Right cardiac atrium (tissue), 5 donors: Measurements from ENCODE around the gene DNAJC6. TPM values are rescaled to one million over a fixed set of nuclear protein-coding genes. Genes with fewer than 3 reads are reported as not detected.
A peak's percentile ranks its signal among the peaks of the same experiment; 100 is the strongest.

Experiments used
- ATAC-seq, 2 donors: fragments of 200-7000 bp; cut with Tn5 transposase; one replicate each; pipeline versions ENCODE4 v1.8.0 to v1.9.1; 2020; ENCODE audit warnings: moderate library complexity in 2 of 2, mild to moderate bottlenecking in 1 of 2
- DNase-seq, 3 donors: peaks; one replicate each; pipeline ENCODE4 v3.0.0-alpha.2; 2020
- H3K27ac ChIP-seq: one replicate; pipeline ENCODE4 v1.5.1; 2013; ENCODE audit warnings: mild to moderate bottlenecking, low read length, control low read depth, moderate library complexity
- H3K27me3 ChIP-seq: one replicate; pipeline ENCODE4 v1.6.1; 2013; ENCODE audit not compliant: control insufficient read depth, insufficient read depth
- H3K4me1 ChIP-seq: one replicate; pipeline ENCODE4 v1.6.1; 2013; ENCODE audit warnings: low read length; ENCODE audit not compliant: control insufficient read depth, insufficient read depth
- H3K4me3 ChIP-seq: one replicate; pipeline ENCODE4 v1.5.1; 2013; ENCODE audit warnings: low read length, control low read depth
- H3K9me3 ChIP-seq: one replicate; pipeline ENCODE4 v1.6.1; 2013; ENCODE audit warnings: low read length; ENCODE audit not compliant: control insufficient read depth
- WGBS: extraction: QIAGEN DNeasy Blood & Tissue Kit; methylation state at CpG from one replicate; pipeline ENCODE4 v1.1.7; 2013; 5-methylcytosine and 5-hydroxymethylcytosine counted together
- intact Hi-C, 4 donors: fragments of 100-400 bp; cut with DNase I; formaldehyde crosslinking; loops; one replicate each; pipeline versions ENCODE4 v1.11.0 to v1.14.0; 2022 to 2023
- polyA plus RNA-seq: library from polyadenylated mRNA; stranded (reverse); fragments of 200-250 nt; gene quantifications from one replicate; pipeline ENCODE4 v1.2.3, GENCODE V29; 2013
- total RNA-seq, 4 donors: library from RNA; stranded (reverse); fragmentation: NEBNext Ultra II Directional; extraction: Animal tissue kit (Norgen Biotek cat#: 25700); gene quantifications; one replicate each; pipeline ENCODE4 v1.2.1, GENCODE V29; 2021
- donor health status: healthy with polysubstance abuse.
- donor health status: DM: no; HTN: yes; CAD: no.
- donor health status: DM: no; HTN: no; CAD: no.
- donor health status: DM: no; HTN: yes; CAD: no; lungs with severe emphysema.
- donor health status: DM: yes; HTN: yes; CAD: no.

DNAJC6 gene
- total and polyA plus RNA-seq, 5 donors, result 6.1 to 26.8 (median 23.4) TPM

GRCh38 chr1:65409314-65409713 lies 100.0 kb downstream of the DNAJC6 start:
- Histone ChIP-seq H3K4me3 (no peak overlapping the region), H3K27me3 (no peaks in the 10 kb centered on the region), H3K9me3 (no peaks in the 10 kb centered on the region), H3K4me1 (no peaks in the 10 kb centered on the region), H3K27ac (no peak overlapping the region)
- intact Hi-C loops, result no loop called here
- DNase-seq (no peak), ATAC-seq (no peak)
- WGBS, result 48% methylated on average over 1 of the region's 1 CpG

- Histone ChIP-seq H3K27ac (no peak overlapping the region), H3K4me3 (no peak overlapping the region), H3K9me3 (no peaks in the 10 kb centered on the region), H3K27me3 (no peaks in the 10 kb centered on the region), H3K4me1 (no peaks in the 10 kb centered on the region)
- WGBS, result 96% methylated on average over 4 of the region's 4 CpGs
- intact Hi-C loops, result no loop called here
- DNase-seq (no peak), ATAC-seq (no peak)
Measured at GRCh38 chr1:65409816-65410326, 100.5 kb downstream of the DNAJC6 start.

GRCh38 chr1:65412256-65412983 lies 103.1 kb downstream of the DNAJC6 start:
- intact Hi-C loops, result no loop called here
- no peaks in the 10 kb centered on the region for H3K9me3 ChIP-seq
- no peak overlapping the region for H3K4me3 ChIP-seq
- H3K4me1 ChIP-seq, result no peaks in the 10 kb centered on the region
- ATAC-seq (no peak), DNase-seq (no peak)
- no peak overlapping the region for H3K27ac ChIP-seq
- no peaks in the 10 kb centered on the region for H3K27me3 ChIP-seq
- 80% methylated on average over 4 of the region's 4 CpGs for WGBS

- H3K27ac ChIP-seq, result no peak overlapping the region
- intact Hi-C loops, result no loop called here
- H3K9me3 ChIP-seq, result no peaks in the 10 kb centered on the region
- no peak for DNase-seq
- 92% methylated on average over 3 of the region's 3 CpGs for WGBS
- ATAC-seq, result no peak
- no peaks in the 10 kb centered on the region for H3K4me1 ChIP-seq
- H3K4me3 ChIP-seq, result no peak overlapping the region
- H3K27me3 ChIP-seq, result no peaks in the 10 kb centered on the region
Measured at GRCh38 chr1:65412984-65413375, 103.6 kb downstream of the DNAJC6 start.

- DNase-seq, result no peak
- Histone ChIP-seq H3K4me1 (no peaks in the 10 kb centered on the region), H3K9me3 (no peaks in the 10 kb centered on the region), H3K4me3 (no peak overlapping the region), H3K27ac (no peak overlapping the region), H3K27me3 (no peaks in the 10 kb centered on the region)
- intact Hi-C loops, result no loop called here
- 91% methylated on average over 4 of the region's 4 CpGs for WGBS
- no peak for ATAC-seq
Measured at GRCh38 chr1:65414538-65414937, 105.2 kb downstream of the DNAJC6 start.

- DNase-seq, result no peak
- WGBS, result 85% methylated on average over 1 of the region's 1 CpG
- intact Hi-C loops, result no loop called here
Measured at GRCh38 chr1:65416767-65417166, 107.4 kb downstream of the DNAJC6 start.

GRCh38 chr1:65417729-65418128 lies 108.4 kb downstream of the DNAJC6 start:
- no peak overlapping the region for H3K4me3 ChIP-seq
- no peak for DNase-seq
- ATAC-seq, result no peak
- intact Hi-C loops, result no loop called here
- H3K27me3 ChIP-seq, result no peaks in the 10 kb centered on the region
- peaks cover 7% of the 10 kb centered on the region for H3K4me1 ChIP-seq
- no peak overlapping the region for H3K27ac ChIP-seq
- WGBS, result 86% methylated on average over 2 of the region's 2 CpGs
- H3K9me3 ChIP-seq, result no peaks in the 10 kb centered on the region

More at GRCh38 chr1:65416767-65417166, 107.4 kb downstream of the DNAJC6 start:
- Histone ChIP-seq H3K27me3 (no peaks in the 10 kb centered on the region), H3K4me3 (no peak overlapping the region), H3K9me3 (no peaks in the 10 kb centered on the region), H3K4me1 (no peaks in the 10 kb centered on the region), H3K27ac (no peak overlapping the region)
- no peak for ATAC-seq

- DNase-seq (no peak), ATAC-seq (no peak)
- Histone ChIP-seq H3K27ac (no peak overlapping the region), H3K4me3 (no peak overlapping the region), H3K9me3 (no peaks in the 10 kb centered on the region), H3K4me1 (peaks cover 10% of the 10 kb centered on the region), H3K27me3 (no peaks in the 10 kb centered on the region)
- intact Hi-C loops, result no loop called here
- 95% methylated on average over 4 of the region's 4 CpGs for WGBS
Measured at GRCh38 chr1:65418522-65419185, 109.3 kb downstream of the DNAJC6 start.

- Histone ChIP-seq H3K27ac (peak overlapping the region; percentile 96), H3K27me3 (no peaks in the 10 kb centered on the region), H3K4me1 (peaks cover 10% of the 10 kb centered on the region), H3K4me3 (peak overlapping the region; percentile 81), H3K9me3 (no peaks in the 10 kb centered on the region)
- peak; percentile 98 to 99 for ATAC-seq
- intact Hi-C loops, result loop anchor here in 2 of 4 donors (10.0 kb wide), 2 partner anchors 165 to 275 kb away; no protein-coding TSS in a partner anchor
- under 1% methylated on average over 52 of the region's 52 CpGs for WGBS
- DNase-seq, result peak; percentile 99 to 100 (median 99)
Measured at GRCh38 chr1:65419681-65420589, 110.6 kb downstream of the DNAJC6 start.

GRCh38 chr1:65420590-65421350 lies 111.4 kb downstream of the DNAJC6 start, which contains the start of the genes LEPR and LEPROT:
Gene LEPR, plus strand, starts transcription at chr1:65420668. Its CDS starts 144,898 bp downstream, at chr1:65565566.
Gene LEPROT, plus strand, starts transcription at chr1:65420668. Its CDS starts 57 bp downstream, at chr1:65420725.
- Histone ChIP-seq H3K4me1 (peaks cover 10% of the 10 kb centered on the region), H3K27ac (peak within 1 kb of the TSS; percentile 96), H3K4me3 (peak within 1 kb of the TSS; percentile 81), H3K9me3 (no peaks in the 10 kb centered on the region), H3K27me3 (no peaks in the 10 kb centered on the region)
- intact Hi-C loops, result loop anchor here in 2 of 4 donors (10.0 kb wide), 2 partner anchors 166 to 274 kb away; no protein-coding TSS in a partner anchor
- under 1% methylated on average over 60 of the region's 60 CpGs for WGBS
- no peak for DNase-seq
- ATAC-seq, result no peak
